Bone marrow (tissue), 2 donors: Measurements from ENCODE around the gene SNAI1.
"Not testable (repeated sequence)": the region's sequence is repeated elsewhere in the genome, so short reads cannot be mapped to it uniquely, and the experiment has no call there.

Experiments
- DNase-seq, 2 donors: peaks; one replicate each; lab custom pipeline; 2025; lab: John Stamatoyannopoulos, UW

SNAI1 gene

GRCh38 chr20:49987015-49987867 lies 4.5 kb downstream of the SNAI1 start:
- no peak for DNase-seq

GRCh38 chr20:49987868-49988690 lies 5.3 kb downstream of the SNAI1 start:
- DNase-seq = no peak

- DNase-seq = no peak
Observed at GRCh38 chr20:49989234-49990065, 6.7 kb downstream of the SNAI1 start.

GRCh38 chr20:49990271-49990720 lies 7.5 kb downstream of the SNAI1 start:
- no peak for DNase-seq

GRCh38 chr20:49993301-49993751 lies 10.5 kb downstream of the SNAI1 start:
- peak in 1 of 2 donors; percentile 69 for DNase-seq

- DNase-seq = no peak
Observed at GRCh38 chr20:49995586-49995985, 12.8 kb downstream of the SNAI1 start.

GRCh38 chr20:49998478-49999188 lies 15.9 kb downstream of the SNAI1 start:
- DNase-seq = not testable (repeated sequence)

- DNase-seq = peak in 1 of 2 donors; percentile 22
Observed at GRCh38 chr20:49999329-49999728, 16.5 kb downstream of the SNAI1 start.

- DNase-seq = not testable (repeated sequence)
Observed at GRCh38 chr20:50000548-50001222, 17.9 kb downstream of the SNAI1 start.

GRCh38 chr20:50001784-50002311 lies 19.1 kb downstream of the SNAI1 start:
- DNase-seq = no peak

GRCh38 chr20:50003253-50003656 lies 20.5 kb downstream of the SNAI1 start:
- DNase-seq = peak in 1 of 2 donors; percentile 98

- DNase-seq = no peak
Observed at GRCh38 chr20:50004229-50004628, 21.4 kb downstream of the SNAI1 start.

GRCh38 chr20:50005471-50005981 lies 22.7 kb downstream of the SNAI1 start:
- peak in 1 of 2 donors; percentile 52 for DNase-seq

GRCh38 chr20:50007369-50007768 lies 24.6 kb downstream of the SNAI1 start:
- DNase-seq = no peak

- DNase-seq = no peak
Observed at GRCh38 chr20:50008007-50008406, 25.2 kb downstream of the SNAI1 start.

GRCh38 chr20:50009521-50010454 lies 27.0 kb downstream of the SNAI1 start:
- no peak for DNase-seq

GRCh38 chr20:50011597-50011996 lies 28.8 kb downstream of the SNAI1 start:
- DNase-seq = not testable (repeated sequence)

- DNase-seq = peak in 1 of 2 donors; percentile 89
Observed at GRCh38 chr20:50012282-50013263, 29.8 kb downstream of the SNAI1 start.
